Fibroblast of lung (primary cell): ENCODE results near the gene UGT1A7. TPM values are rescaled to one million over a fixed set of nuclear protein-coding genes. Genes with fewer than 3 reads are reported as not detected.
"Not testable (repeated sequence)": the region's sequence is repeated elsewhere in the genome, so short reads cannot be mapped to it uniquely, and the experiment has no call there.

Experiments
- DNase-seq, 2 donors: peaks; one replicate each; pipeline versions ENCODE4 v3.0.0 to v3.0.0-alpha.2; 2010; ENCODE audit warnings: low read depth in 2 of 2
- H2AFZ ChIP-seq: 2 replicates; pipeline ENCODE4 v1.5.1; 2012; ENCODE audit warnings: low read length, control low read depth, inconsistent platforms
- H3K27ac ChIP-seq: 2 replicates; pipeline ENCODE4 v1.5.1; 2011; ENCODE audit warnings: low read length, control low read depth; ENCODE audit not compliant: insufficient read depth
- H3K27me3 ChIP-seq: 2 replicates; pipeline ENCODE4 v1.5.1; 2011; ENCODE audit warnings: mild to moderate bottlenecking, low read length; ENCODE audit not compliant: control insufficient read depth, insufficient read depth
- H3K36me3 ChIP-seq: 2 replicates; pipeline ENCODE4 v1.5.1; 2011; ENCODE audit warnings: low read length; ENCODE audit not compliant: control insufficient read depth, insufficient read depth
- H3K4me1 ChIP-seq: 2 replicates; pipeline ENCODE4 v1.5.1; 2011; ENCODE audit warnings: low read length; ENCODE audit not compliant: control insufficient read depth, insufficient read depth; ENCODE audit errors: extremely low read depth
- H3K4me2 ChIP-seq: 2 replicates; pipeline ENCODE4 v1.5.1; 2011; ENCODE audit warnings: low read length, control low read depth; ENCODE audit not compliant: insufficient read depth; ENCODE audit errors: extremely low read depth
- H3K4me3 ChIP-seq, 4 experiments: fragments of 200-600 bp in 1 of 4; sonication (generic) in 1 of 4; replicated peaks in 1 of 4; 2 replicates each; pipeline ENCODE4 v1.5.1; 2011 to 2016; ENCODE audit warnings: low read length in 4 of 4, low read depth in 3 of 4, mild to moderate bottlenecking in 3 of 4, control low read depth in 2 of 4, inconsistent platforms in 1 of 4, mixed read lengths in 1 of 4; ENCODE audit not compliant: insufficient read depth in 1 of 4; ENCODE audit errors: control extremely low read depth in 1 of 4
- H3K79me2 ChIP-seq: 2 replicates; pipeline ENCODE4 v1.5.1; 2012; ENCODE audit warnings: mild to moderate bottlenecking, low read length, inconsistent platforms; ENCODE audit not compliant: control insufficient read depth, insufficient read depth
- H3K9ac ChIP-seq: 2 replicates; pipeline ENCODE4 v1.5.1; 2011; ENCODE audit warnings: mild to moderate bottlenecking, low read length, control low read depth; ENCODE audit not compliant: insufficient read depth
- H3K9me3 ChIP-seq: 2 replicates; pipeline ENCODE4 v1.5.1; 2012; ENCODE audit warnings: low read depth, low read length; ENCODE audit not compliant: control insufficient read depth, insufficient read depth
- H4K20me1 ChIP-seq: 2 replicates; pipeline ENCODE4 v1.5.1; 2011; ENCODE audit warnings: low read length; ENCODE audit not compliant: control insufficient read depth, insufficient read depth; ENCODE audit errors: extremely low read depth
- EZH2 ChIP-seq: IDR thresholded peaks from 2 replicates; pipeline ENCODE4 v1.5.1; 2012; ENCODE audit warnings: low read length, control low read depth, mild to moderate bottlenecking; ENCODE audit errors: missing control alignments
- polyA plus RNA-seq, 2 donors: library from polyadenylated mRNA; depleted of rRNA in 1 of 2; stranded (reverse) in 1 of 2; unstranded in 1 of 2; fragments of >200 nt; gene quantifications; 2 replicates each; pipeline ENCODE4 v1.2.1, GENCODE V29; 2011 to 2012; ENCODE audit warnings: missing spikeins in 1 of 2
- total RNA-seq: library from RNA; depleted of rRNA; stranded (reverse); fragments of >200 nt; gene quantifications from 2 replicates; pipeline ENCODE4 v1.2.1, GENCODE V29; 2014
- TF ChIP-seq, protein P1 (sequence below), 2 donors: IDR thresholded peaks in 1 of 2; conservative IDR thresholded peaks in 1 of 2; 1 replicate in 1 of 2; 2 replicates in 1 of 2; pipeline ENCODE4 v1.5.1; 2011 to 2012; ENCODE audit warnings: low read length in 2 of 2, control low read depth in 1 of 2, inconsistent platforms in 1 of 2, low read depth in 1 of 2, mild to moderate bottlenecking in 1 of 2

UGT1A7 gene
- total and polyA plus RNA-seq, 2 donors (not counting 1 experiment from before 2014, with no cell fraction given), result not detected

DNA sequence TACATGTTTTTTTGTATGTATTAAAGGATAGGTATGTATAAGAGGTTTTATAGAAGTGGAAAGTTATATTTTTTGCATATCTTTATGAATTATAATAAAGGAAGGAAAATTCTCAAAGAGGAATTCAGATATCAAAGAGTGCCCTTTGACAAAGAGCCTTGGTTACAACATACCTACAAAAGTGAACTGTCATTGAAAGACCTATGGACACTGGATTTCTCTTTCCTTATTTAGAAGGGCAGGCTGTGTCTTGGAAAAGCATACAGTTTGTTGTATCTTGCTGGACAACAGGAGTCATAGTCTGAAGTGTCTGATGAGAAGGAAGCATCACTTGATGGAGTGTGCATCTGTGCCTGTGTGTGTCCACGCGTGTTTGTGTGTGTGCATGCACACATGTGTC lies 30.3 kb upstream of the UGT1A7 start:
- Histone ChIP-seq H3K27ac (no peak overlapping the region), H3K9me3 (no peaks in the 10 kb centered on the region), H3K4me2 (no peak overlapping the region), H3K27me3 (no peaks in the 10 kb centered on the region), H3K36me3 (no peaks in the 10 kb centered on the region), H3K9ac (no peak overlapping the region), H4K20me1 (no peaks in the 10 kb centered on the region), H3K79me2 (no peaks in the 10 kb centered on the region), H3K4me3 (no peak overlapping the region), H3K4me1 (no peaks in the 10 kb centered on the region), H2AFZ (no peak overlapping the region)
- DNase-seq, result no peak
- TF ChIP-seq, protein P1, sequence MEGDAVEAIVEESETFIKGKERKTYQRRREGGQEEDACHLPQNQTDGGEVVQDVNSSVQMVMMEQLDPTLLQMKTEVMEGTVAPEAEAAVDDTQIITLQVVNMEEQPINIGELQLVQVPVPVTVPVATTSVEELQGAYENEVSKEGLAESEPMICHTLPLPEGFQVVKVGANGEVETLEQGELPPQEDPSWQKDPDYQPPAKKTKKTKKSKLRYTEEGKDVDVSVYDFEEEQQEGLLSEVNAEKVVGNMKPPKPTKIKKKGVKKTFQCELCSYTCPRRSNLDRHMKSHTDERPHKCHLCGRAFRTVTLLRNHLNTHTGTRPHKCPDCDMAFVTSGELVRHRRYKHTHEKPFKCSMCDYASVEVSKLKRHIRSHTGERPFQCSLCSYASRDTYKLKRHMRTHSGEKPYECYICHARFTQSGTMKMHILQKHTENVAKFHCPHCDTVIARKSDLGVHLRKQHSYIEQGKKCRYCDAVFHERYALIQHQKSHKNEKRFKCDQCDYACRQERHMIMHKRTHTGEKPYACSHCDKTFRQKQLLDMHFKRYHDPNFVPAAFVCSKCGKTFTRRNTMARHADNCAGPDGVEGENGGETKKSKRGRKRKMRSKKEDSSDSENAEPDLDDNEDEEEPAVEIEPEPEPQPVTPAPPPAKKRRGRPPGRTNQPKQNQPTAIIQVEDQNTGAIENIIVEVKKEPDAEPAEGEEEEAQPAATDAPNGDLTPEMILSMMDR (conservative IDR thresholded peaks at IDR 0.05 in 1 of 2, IDR thresholded peaks at IDR 0.05 in 1 of 2; ENCODE audit: low read depth in 1 of 2, low read length in 2 of 2), result no peak
- no peak for TF ChIP-seq EZH2

DNA sequence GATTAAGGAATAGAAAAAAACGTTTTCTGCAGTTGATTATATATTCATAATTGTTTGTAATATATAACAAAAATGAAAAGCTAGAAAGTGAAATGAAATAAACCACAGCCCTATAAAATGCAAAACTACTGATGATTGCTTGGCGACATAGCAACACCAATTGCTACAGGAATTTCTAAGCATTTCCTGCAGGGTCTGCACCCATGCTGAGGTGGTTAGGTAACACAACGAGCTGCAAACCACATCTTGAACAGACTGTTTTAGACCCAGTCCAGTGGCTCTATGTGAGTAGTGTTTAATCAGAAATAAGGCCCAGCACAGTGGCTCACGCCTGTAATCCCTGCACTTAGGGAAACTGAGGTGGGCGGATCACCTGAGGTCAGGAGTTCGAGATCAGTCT lies 27.2 kb upstream of the UGT1A7 start:
- H3K9me3 ChIP-seq, result no peaks in the 10 kb centered on the region
- no peak overlapping the region for H3K9ac ChIP-seq
- no peak overlapping the region for H3K4me3 ChIP-seq
- H3K4me2 ChIP-seq, result no peak overlapping the region
- no peaks in the 10 kb centered on the region for H4K20me1 ChIP-seq
- H3K79me2 ChIP-seq, result no peaks in the 10 kb centered on the region
- H3K27ac ChIP-seq, result no peak overlapping the region
- H3K4me1 ChIP-seq, result no peaks in the 10 kb centered on the region
- H3K36me3 ChIP-seq, result no peaks in the 10 kb centered on the region
- no peaks in the 10 kb centered on the region for H3K27me3 ChIP-seq
- TF ChIP-seq, protein P1 (conservative IDR thresholded peaks at IDR 0.05 in 1 of 2, IDR thresholded peaks at IDR 0.05 in 1 of 2; ENCODE audit: low read depth in 1 of 2, low read length in 2 of 2), result no peak
- no peak for TF ChIP-seq EZH2
- DNase-seq, result no peak
- no peak overlapping the region for H2AFZ ChIP-seq

- Histone ChIP-seq H3K36me3 (no peaks in the 10 kb centered on the region), H3K9me3 (no peaks in the 10 kb centered on the region), H2AFZ (no peak overlapping the region), H3K4me2 (no peak overlapping the region), H4K20me1 (no peaks in the 10 kb centered on the region), H3K4me1 (no peaks in the 10 kb centered on the region), H3K4me3 (no peak overlapping the region), H3K27ac (no peak overlapping the region), H3K79me2 (no peaks in the 10 kb centered on the region), H3K27me3 (no peaks in the 10 kb centered on the region), H3K9ac (no peak overlapping the region)
- TF ChIP-seq EZH2, result no peak
- TF ChIP-seq, protein P1 (conservative IDR thresholded peaks at IDR 0.05 in 1 of 2, IDR thresholded peaks at IDR 0.05 in 1 of 2; ENCODE audit: low read depth in 1 of 2, low read length in 2 of 2), result no peak
- no peak for DNase-seq
Observed at GRCh38 chr2:233655043-233655442, 26.7 kb upstream of the UGT1A7 start.

DNA sequence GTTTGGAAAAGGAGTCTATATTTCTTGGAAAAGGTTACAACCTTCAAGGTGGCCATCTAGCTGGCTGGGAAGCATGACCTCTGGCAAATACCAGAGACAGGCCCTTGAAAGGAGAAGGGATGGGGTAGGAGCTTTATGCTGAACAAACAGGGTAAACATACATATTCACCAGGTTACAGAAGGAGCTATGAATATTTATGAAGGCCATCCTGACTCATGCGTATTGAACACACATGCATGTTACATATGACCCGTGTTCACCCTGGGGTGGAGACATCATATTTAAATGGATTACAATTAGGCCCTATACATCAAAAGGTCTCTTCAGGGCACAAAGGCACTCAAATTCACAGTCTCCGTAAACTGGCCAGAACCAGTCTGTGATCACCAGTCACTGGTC lies 25.8 kb upstream of the UGT1A7 start:
- H3K4me2 ChIP-seq, H3K4me3 ChIP-seq, H4K20me1 ChIP-seq, H3K4me1 ChIP-seq, H3K9me3 ChIP-seq, H3K9ac ChIP-seq, H2AFZ ChIP-seq, H3K79me2 ChIP-seq, H3K27ac ChIP-seq, DNase-seq, H3K27me3 ChIP-seq, H3K36me3 ChIP-seq: not testable (repeated sequence)
